Measurements from ENCODE around the gene DYNLT4.
A peak's percentile ranks its signal among the peaks of the same experiment; 100 is the strongest.

GRCh38 chr1:44835738-44836675, 28.9 kb upstream of the DYNLT4 start:
- TF ChIP-seq CTCF (IDR thresholded peaks at IDR 0.05) (peak; percentile 76 to 85 (median 81)), POLR2AphosphoS5 (IDR thresholded peaks at IDR 0.05) (no peak), POLR2A (IDR thresholded peaks at IDR 0.05) (no peak)
